T47D (cell line): ENCODE measurements around the gene CRHR1.

Source experiments
- DNase-seq, 2 experiments: peaks; one replicate each; pipeline versions ENCODE4 v3.0.0 to v3.0.0-alpha.2; 2011 to 2012; ENCODE audit warnings: low read depth in 1 of 2, low spot score in 1 of 2
- JUND ChIP-seq: IDR thresholded peaks from 2 replicates; pipeline ENCODE4 v1.6.1; 2012; ENCODE audit warnings: low read depth
- in situ Hi-C: cut with HindIII; loops from 2 replicates; pipeline ENCODE4 v1.10.0; 2016; ENCODE audit warnings: low sequenced_read_pairs, low pct_unique_long_range_greater_than_20kb

CRHR1 gene

DNA sequence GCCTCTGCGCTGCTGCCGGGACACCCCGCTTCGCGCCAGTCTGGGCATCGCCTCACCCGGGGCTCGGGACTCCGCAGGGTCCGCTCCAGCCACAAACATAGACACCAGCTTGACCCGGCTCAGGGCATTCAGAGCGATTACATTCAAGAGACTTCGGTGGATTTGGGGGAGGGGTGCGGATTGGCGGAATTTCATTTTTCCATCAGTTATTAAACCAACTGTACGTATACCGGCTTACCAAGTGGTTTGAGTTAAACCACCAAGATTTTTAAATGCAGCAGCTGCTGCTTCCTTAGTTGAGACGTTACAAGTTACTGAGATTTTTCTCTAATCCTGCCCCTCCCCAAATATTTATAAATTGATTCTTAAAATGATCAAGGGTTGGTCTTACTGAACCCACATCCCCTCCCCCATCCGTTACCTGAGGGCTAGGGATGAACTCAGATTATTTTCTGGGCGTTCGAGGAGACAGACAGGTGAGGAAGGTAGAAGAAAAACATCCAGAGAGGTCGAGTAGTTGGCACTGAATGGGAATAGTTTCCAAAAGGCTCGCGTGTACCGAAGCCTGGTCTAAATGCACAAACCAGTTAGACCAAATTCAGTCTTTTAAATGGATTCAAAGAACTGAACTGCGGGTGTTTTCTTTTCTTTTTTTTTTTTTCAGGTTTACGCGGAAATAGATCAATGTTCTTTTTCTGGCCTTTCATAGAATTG lies 1.5 kb downstream of the CRHR1 start:
- in situ Hi-C loops: no loop called here
- TF ChIP-seq JUND: no peak
- DNase-seq: no peak

GRCh38 chr17:45786349-45786748 lies 2.2 kb downstream of the CRHR1 start:
- in situ Hi-C loops: no loop called here
- TF ChIP-seq JUND: no peak

GRCh38 chr17:45787044-45787443 lies 2.9 kb downstream of the CRHR1 start:
- in situ Hi-C loops: no loop called here
- no peak for DNase-seq
- no peak for TF ChIP-seq JUND

More at GRCh38 chr17:45786349-45786748, 2.2 kb downstream of the CRHR1 start:
- no peak for DNase-seq

DNA sequence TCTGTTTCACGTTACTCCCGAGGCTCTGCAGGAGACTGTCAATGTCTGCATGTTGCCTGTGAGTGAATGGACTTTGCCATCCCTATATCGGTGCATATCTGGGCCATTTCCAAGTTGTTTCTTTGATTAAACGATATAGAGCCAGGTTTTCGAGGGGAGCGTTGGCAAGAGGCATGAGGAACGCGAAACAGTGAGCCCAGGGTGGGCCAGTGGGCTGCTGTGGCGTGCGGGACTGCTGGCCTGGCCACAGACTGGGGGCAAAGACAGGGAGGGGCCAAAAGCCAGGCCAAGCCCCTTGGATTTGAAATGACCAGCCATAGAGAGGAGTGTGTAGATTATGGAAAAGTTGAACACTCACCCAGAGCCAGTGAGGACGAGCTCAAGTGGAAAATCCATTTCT lies 3.5 kb downstream of the CRHR1 start:
- DNase-seq: no peak
- TF ChIP-seq JUND: no peak
- in situ Hi-C loops: no loop called here

DNA sequence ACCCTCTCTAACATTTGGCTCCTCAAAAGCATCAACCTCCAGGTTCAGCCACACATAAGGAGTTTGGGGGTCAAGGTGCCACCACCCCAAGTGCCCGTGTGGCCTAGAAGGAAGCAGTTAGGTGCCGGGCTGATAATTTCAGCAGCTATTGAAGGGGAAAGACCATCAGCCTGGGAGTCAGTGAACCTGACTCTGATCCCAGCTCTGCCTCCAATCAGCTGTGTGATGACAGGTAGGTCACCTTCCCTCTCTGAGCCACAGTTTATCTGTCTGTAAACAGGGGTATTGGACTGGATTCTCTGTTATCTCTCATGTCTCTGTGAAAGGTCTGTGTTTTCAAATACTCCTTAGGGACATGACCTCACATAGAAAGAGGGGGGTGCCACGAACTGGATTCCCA lies 3.9 kb downstream of the CRHR1 start:
- in situ Hi-C loops: no loop called here
- no peak for TF ChIP-seq JUND
- no peak for DNase-seq

- in situ Hi-C loops: no loop called here
- no peak for DNase-seq
- no peak for TF ChIP-seq JUND
Measured at GRCh38 chr17:45789874-45790273, 5.8 kb downstream of the CRHR1 start.

GRCh38 chr17:45790296-45790922 lies 6.3 kb downstream of the CRHR1 start:
- in situ Hi-C loops: no loop called here
- TF ChIP-seq JUND: no peak
- DNase-seq: peak in 1 of 2 experiments; percentile 78

DNA sequence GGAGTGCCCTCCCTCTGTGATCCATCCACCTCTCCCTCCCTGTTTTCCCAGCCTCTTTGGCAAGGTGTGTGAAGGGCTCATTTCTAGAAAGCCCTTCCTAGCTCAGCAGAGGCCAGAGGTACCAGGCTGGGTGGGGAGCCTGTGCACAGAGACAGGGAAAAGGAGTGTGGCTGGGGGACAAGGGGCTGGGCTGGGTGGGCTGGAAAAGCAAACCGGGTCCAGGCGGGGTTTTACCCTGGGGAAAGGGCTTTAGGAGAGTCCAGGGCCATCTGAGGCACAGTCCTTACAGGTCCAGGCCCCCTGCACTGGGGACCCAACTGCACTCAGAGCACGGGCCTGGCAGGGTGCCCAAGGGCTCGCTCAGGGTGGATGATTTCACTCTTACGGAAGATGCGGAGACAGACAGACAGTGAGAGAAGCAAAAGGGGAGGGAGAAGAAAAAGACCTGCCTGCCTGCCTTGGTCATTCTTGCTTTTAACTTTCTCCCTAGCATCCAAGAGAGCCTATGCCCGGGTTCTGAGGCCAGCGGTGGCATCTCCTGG lies 7.0 kb downstream of the CRHR1 start:
- no peak for DNase-seq
- no peak for TF ChIP-seq JUND
- in situ Hi-C loops: no loop called here

- TF ChIP-seq JUND: no peak
- peak; percentile 75 to 94 for DNase-seq
- in situ Hi-C loops: no loop called here
Measured at GRCh38 chr17:45791935-45792334, 7.8 kb downstream of the CRHR1 start.

DNA sequence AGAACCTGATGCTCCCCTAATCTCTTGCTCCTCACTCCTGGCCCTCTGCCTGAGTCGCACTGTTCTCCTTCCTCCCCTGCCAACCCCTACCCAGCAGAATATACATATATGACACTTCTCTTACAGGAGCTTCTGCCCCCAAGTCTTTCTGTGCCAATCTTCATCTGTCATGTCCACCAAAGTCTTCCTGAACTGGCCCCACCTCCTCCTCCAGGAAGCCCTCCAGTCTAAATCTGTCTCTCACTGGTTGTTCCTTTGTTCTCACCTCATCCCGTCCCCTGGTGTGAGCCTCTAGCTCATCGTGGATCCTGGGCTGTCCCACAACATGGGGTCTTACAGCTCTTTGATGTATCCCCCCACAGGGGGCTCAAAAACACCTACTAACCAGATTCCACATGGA lies 8.3 kb downstream of the CRHR1 start:
- in situ Hi-C loops: no loop called here
- TF ChIP-seq JUND: no peak
- no peak for DNase-seq

DNA sequence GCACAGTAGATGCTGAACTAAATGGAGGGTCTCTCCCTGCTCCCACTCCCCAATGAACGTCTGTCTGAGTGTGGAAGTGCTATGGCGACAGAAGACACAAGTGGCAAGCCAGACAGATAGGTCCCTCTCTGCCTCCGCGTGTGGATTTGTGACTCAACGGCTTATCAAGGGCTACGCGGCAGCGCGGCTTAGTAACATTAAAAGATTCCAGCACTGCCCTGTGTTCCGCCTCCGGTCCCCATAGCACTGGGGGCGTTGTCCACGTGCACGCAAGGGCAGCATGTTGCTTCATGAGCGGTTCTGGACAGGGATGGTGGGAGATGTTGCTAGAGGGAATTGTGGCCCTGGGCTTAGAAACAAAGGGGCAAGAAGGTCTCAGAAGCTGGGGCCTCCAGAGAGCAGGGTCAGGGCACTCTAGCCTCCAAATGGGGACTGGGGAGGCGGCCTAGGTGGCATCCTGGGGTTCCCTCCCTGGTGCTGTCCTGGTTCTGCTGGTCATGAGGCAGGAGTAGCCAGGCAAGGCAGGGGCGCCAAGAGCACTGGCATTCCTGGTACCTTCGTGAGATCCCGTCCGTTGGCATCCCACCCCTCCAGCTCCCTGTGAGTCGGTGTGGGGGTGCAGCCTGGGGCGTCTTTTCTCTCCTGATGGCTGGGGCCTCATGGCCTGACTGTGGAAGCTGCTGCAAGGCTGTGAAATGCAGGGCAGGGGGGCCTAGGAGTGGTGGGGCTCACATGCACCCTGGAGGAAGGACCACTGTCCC lies 9.1 kb downstream of the CRHR1 start:
- TF ChIP-seq JUND: no peak
- no peak for DNase-seq
- in situ Hi-C loops: no loop called here

DNA sequence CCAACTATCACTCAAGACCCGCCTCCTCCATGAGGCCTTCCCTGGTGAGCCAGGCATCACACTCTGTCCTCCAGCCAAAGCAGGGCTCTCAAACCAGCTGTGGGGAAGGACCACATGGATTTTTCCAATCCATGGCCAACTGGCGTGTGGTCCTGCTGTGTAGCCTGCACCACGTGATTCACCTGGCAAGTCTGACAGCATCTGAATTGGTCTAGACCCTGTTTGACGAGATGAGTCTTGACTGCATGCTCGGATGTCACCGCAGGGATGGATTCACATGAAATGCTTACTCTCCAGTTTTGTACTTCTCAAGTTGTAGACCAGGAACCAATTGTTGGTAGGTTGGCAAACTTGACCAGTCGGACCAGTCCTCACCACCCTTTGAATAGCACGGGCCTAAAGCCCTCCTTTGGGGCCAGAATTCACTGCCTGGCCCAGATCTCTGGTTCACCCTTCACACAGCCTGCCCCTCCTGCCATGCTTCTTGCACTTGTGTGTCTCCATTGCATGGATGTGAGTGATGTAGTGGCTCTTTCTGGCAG lies 9.9 kb downstream of the CRHR1 start:
- peak in 1 of 2 experiments; percentile 24 for DNase-seq
- TF ChIP-seq JUND: no peak
- in situ Hi-C loops: no loop called here
